Measurements from ENCODE around the gene DDIT4L. TPM values are rescaled to one million over a fixed set of nuclear protein-coding genes. Genes with fewer than 3 reads are reported as not detected.

Gene DDIT4L
- total and polyA plus RNA-seq, 3 donors from 2014 or later, result 1.5 to 5.5 (median 1.8) TPM

DNA sequence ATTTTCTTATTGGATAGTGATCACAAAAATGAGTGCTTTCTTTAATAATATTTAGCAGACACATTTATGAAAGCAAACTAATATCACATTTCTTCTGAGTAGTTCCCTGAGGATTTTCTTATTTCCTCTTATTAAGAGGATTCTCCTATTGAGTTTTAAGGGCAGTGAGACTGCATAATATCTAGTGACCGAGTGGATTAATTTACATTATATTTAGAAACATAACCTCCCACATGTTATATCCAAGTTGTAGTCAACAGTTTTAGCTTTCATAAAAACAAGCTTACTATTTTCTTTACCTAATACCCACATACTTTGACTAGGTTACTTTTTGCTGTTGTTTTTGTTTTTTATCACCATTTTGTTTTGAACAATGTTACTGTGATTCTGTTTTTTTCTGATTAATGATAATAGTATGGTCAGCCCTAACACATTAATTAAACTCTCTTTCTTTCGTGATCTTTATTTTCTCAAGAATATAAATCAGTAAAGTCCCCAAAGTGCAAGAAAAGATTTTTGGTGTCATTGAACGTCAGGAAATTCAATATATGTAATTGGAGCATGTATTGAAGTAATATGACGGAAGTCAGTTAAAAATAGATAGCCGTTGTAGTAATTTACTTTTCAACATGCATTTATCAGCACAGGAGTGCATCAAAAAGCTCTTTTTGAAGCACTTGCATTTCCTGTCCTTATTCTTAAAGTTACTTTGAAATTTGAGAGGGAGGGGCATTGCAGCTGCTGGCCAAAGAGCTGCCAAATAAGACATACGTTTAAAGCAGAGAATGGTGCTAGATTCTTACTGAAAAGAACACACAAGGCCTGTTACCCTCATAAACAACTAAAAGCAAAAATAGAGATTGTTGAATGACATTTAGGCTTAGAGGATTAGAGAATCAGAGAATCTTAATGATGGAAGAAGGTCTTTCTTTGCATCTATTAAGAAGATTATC lies 25.2 kb downstream of the DDIT4L start:
- Histone ChIP-seq H3K4me1 (no peaks in the 10 kb centered on the region), H3K27ac (no peak overlapping the region), H3K9me3 (no peaks in the 10 kb centered on the region), H3K4me3 (no peak overlapping the region), H3K36me3 (ENCODE audit: low read depth, missing control alignments) (no peaks in the 10 kb centered on the region), H3K27me3 (no peaks in the 10 kb centered on the region)
- no peak for DNase-seq
- WGBS, 2 donors, result 54 to 64% methylated on average over 6 of the region's 6 CpGs
- intact Hi-C loops (cut with DNase I; ENCODE audit: low total_unique reads), result no loop called here
- no peak for TF ChIP-seq POLR2A (IDR thresholded peaks at IDR 0.05)
- TF ChIP-seq, protein P1, sequence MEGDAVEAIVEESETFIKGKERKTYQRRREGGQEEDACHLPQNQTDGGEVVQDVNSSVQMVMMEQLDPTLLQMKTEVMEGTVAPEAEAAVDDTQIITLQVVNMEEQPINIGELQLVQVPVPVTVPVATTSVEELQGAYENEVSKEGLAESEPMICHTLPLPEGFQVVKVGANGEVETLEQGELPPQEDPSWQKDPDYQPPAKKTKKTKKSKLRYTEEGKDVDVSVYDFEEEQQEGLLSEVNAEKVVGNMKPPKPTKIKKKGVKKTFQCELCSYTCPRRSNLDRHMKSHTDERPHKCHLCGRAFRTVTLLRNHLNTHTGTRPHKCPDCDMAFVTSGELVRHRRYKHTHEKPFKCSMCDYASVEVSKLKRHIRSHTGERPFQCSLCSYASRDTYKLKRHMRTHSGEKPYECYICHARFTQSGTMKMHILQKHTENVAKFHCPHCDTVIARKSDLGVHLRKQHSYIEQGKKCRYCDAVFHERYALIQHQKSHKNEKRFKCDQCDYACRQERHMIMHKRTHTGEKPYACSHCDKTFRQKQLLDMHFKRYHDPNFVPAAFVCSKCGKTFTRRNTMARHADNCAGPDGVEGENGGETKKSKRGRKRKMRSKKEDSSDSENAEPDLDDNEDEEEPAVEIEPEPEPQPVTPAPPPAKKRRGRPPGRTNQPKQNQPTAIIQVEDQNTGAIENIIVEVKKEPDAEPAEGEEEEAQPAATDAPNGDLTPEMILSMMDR (IDR thresholded peaks at IDR 0.05), result no peak

DNA sequence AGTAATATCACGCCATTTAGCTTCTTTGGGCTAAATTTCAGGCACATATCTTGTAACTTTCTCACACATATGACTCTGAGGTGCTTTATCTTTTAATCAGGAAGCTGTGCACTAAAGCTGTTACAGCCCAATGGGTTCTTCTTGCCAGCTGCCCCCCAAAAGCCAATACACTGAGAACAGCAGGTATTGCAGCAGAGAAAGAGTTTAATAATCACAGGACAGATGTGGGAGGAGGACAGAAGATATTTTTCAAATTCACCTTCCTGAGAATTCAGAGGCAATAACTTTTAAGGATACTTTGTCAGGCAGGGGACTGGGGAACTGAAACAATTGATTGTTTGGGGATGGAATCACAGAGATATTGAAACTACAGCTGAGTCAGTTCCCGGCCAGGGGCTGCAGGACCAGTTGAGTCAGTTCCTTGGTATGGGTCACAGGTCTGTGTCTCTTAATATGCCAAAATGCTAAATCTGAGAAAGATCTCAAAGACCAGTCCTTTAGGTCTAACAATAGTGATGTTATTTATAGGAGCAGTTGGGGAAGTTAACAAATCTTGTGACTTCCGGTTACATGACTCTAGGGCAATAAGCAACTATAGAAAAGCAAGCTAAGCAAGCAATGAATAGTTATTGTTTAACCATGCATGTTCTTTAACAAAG lies 28.1 kb downstream of the DDIT4L start:
- H3K4me1 ChIP-seq, result no peaks in the 10 kb centered on the region
- H3K27ac ChIP-seq, result no peak overlapping the region
- 60 to 72% methylated on average over 3 of the region's 3 CpGs for WGBS, 2 donors
- no peaks in the 10 kb centered on the region for H3K36me3 ChIP-seq (ENCODE audit: low read depth, missing control alignments)
- TF ChIP-seq, protein P1 (IDR thresholded peaks at IDR 0.05), result no peak
- TF ChIP-seq POLR2A (IDR thresholded peaks at IDR 0.05), result no peak
- intact Hi-C loops (cut with DNase I; ENCODE audit: low total_unique reads), result no loop called here
- H3K27me3 ChIP-seq, result no peaks in the 10 kb centered on the region
- H3K9me3 ChIP-seq, result no peaks in the 10 kb centered on the region
- no peak overlapping the region for H3K4me3 ChIP-seq
- no peak for DNase-seq

DNA sequence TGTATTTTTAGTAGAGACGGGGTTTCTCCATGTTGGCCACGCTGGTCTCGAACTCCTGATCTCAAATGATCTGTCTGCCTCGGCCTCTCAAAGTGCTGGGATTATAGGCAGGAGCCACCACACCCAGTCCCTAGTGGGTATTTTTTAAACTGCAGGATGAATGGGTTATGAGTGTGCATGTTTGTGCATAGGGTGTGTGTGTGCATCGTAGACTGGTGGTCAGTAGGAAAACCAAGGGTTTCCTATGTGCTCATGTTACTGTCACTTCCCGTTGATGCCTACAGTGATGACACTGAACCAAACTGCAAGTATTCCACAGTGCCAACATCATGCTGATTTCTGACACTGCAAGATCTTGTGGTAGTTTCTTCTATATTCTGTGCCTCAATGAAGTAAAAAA lies 41.1 kb downstream of the DDIT4L start:
- Histone ChIP-seq H3K27me3 (no peaks in the 10 kb centered on the region), H3K36me3 (ENCODE audit: low read depth, missing control alignments) (no peaks in the 10 kb centered on the region), H3K4me1 (no peaks in the 10 kb centered on the region), H3K9me3 (no peaks in the 10 kb centered on the region), H3K27ac (no peak overlapping the region), H3K4me3 (no peak overlapping the region)
- TF ChIP-seq POLR2A (IDR thresholded peaks at IDR 0.05), result no peak
- TF ChIP-seq, protein P1 (IDR thresholded peaks at IDR 0.05), result no peak
- intact Hi-C loops (cut with DNase I; ENCODE audit: low total_unique reads), result no loop called here
- 95 to 96% methylated on average over 6 of the region's 6 CpGs for WGBS, 2 donors
- DNase-seq, result no peak

DNA sequence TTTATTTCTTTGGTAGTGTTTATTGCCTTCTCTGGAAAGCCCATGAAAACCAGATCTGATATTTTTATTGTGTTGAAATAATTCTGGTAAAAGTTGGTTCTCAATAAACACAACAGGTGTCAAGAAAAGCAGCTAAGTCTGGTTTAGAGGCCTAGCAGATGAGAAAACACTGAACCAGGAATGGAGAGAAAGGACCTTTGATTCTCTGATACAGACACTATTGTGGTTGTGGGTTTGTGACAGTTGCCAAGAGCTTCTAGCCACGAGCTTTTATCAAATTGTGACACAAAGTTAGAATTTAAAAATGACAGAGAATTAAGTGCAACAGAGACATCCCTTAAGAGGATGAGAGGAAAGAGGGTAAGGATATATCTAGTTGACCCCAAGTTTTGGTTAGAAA lies 42.6 kb downstream of the DDIT4L start:
- Histone ChIP-seq H3K36me3 (ENCODE audit: low read depth, missing control alignments) (no peaks in the 10 kb centered on the region), H3K27ac (no peak overlapping the region), H3K4me3 (no peak overlapping the region), H3K4me1 (no peaks in the 10 kb centered on the region), H3K9me3 (no peaks in the 10 kb centered on the region), H3K27me3 (no peaks in the 10 kb centered on the region)
- no peak for DNase-seq
- intact Hi-C loops (cut with DNase I; ENCODE audit: low total_unique reads), result no loop called here
- TF ChIP-seq POLR2A (IDR thresholded peaks at IDR 0.05), result no peak
- TF ChIP-seq, protein P1 (IDR thresholded peaks at IDR 0.05), result no peak
- WGBS, 2 donors, result 55 to 63% methylated on average over 1 of the region's 1 CpG
